Measurements from ENCODE around the gene TYMP.
"Not testable (repeated sequence)": the region's sequence is repeated elsewhere in the genome, so short reads cannot be mapped to it uniquely, and the experiment has no call there.

The TYMP gene

GRCh38 chr22:50522806-50523438, 6.9 kb downstream of the TYMP start:
- TF ChIP-seq CTCF (IDR thresholded peaks at IDR 0.05; ENCODE audit: control extremely low read depth, extremely low read depth, low read depth, missing control alignments): no peak
- no peak for DNase-seq (ENCODE audit: extremely low spot score)
- POLR2A ChIA-PET: interaction anchor here (0.7 to 4.5 kb wide), 3 partner anchors 11 to 15 kb away, joined by 3 to 33 read pairs (median 4); partner anchors contain the start of genes LMF2 and NCAPH2
- CTCF ChIA-PET: interaction anchor here (1.0 to 5.1 kb wide), 3 partner anchors 14 to 98 kb away, joined by 3 to 56 read pairs (median 4); partner anchors contain the start of genes LMF2, NCAPH2 and SYCE3

- ChIA-PET CTCF (interaction anchor here (1.0 to 5.1 kb wide), 3 partner anchors 14 to 99 kb away, joined by 3 to 56 read pairs (median 4); partner anchors contain the start of genes LMF2, NCAPH2 and SYCE3), POLR2A (interaction anchor here (0.7 to 4.5 kb wide), 4 partner anchors 10 to 14 kb away, joined by 3 to 33 read pairs (median 4); partner anchors contain the start of genes LMF2 and NCAPH2)
- no peak for TF ChIP-seq CTCF (IDR thresholded peaks at IDR 0.05; ENCODE audit: control extremely low read depth, extremely low read depth, low read depth, missing control alignments)
- no peak for DNase-seq (ENCODE audit: extremely low spot score)
Measured at GRCh38 chr22:50522208-50522805, 7.5 kb downstream of the TYMP start.

GRCh38 chr22:50521710-50522109, 8.1 kb downstream of the TYMP start:
- POLR2A ChIA-PET: interaction anchor here (1.0 kb wide), 1 partner anchor 13 kb away, joined by 3 read pairs; no protein-coding TSS in a partner anchor
- no peak for DNase-seq (ENCODE audit: extremely low spot score)
- CTCF ChIA-PET: interaction anchor here (5.1 kb wide), 1 partner anchor 13 kb away, joined by 56 read pairs; the partner anchor contains the start of genes LMF2 and NCAPH2
- no peak for TF ChIP-seq CTCF (IDR thresholded peaks at IDR 0.05; ENCODE audit: control extremely low read depth, extremely low read depth, low read depth, missing control alignments)

- TF ChIP-seq CTCF (IDR thresholded peaks at IDR 0.05; ENCODE audit: control extremely low read depth, extremely low read depth, low read depth, missing control alignments): no peak
- ChIA-PET POLR2A (interaction anchor here (1.0 kb wide), 1 partner anchor 14 kb away, joined by 3 read pairs; no protein-coding TSS in a partner anchor), CTCF (no interaction called here)
- DNase-seq (ENCODE audit: extremely low spot score): no peak
Measured at GRCh38 chr22:50520826-50521453, 8.9 kb downstream of the TYMP start.

- CTCF ChIA-PET; POLR2A ChIA-PET; DNase-seq (ENCODE audit: extremely low spot score): not testable (repeated sequence)
Measured at GRCh38 chr22:50520184-50520583, 9.6 kb downstream of the TYMP start.

GRCh38 chr22:50519151-50519550, 10.7 kb downstream of the TYMP start:
- POLR2A ChIA-PET: interaction anchor here (0.5 to 1.1 kb wide), 2 partner anchors 11 to 24 kb away, joined by 4 to 5 read pairs; no protein-coding TSS in a partner anchor
- no peak for TF ChIP-seq CTCF (IDR thresholded peaks at IDR 0.05; ENCODE audit: control extremely low read depth, extremely low read depth, low read depth, missing control alignments)
- CTCF ChIA-PET: interaction anchor here (0.9 to 1.5 kb wide), 3 partner anchors 10 to 102 kb away, joined by 3 to 4 read pairs (median 3); partner anchors contain the start of gene SYCE3

More at GRCh38 chr22:50519151-50519550, 10.7 kb downstream of the TYMP start:
- DNase-seq (ENCODE audit: extremely low spot score): no peak

All from GM10248 (cell line).